Activated CD4-positive, alpha-beta memory T cell treated with anti-CD3 and anti-CD28 coated beads, Interleukin-2, amount 10 ng/mL, durations not matched to agents 7 days and 5 days (primary cell): ENCODE data around the gene FNBP1L. TPM values are rescaled to one million over a fixed set of nuclear protein-coding genes. Genes with fewer than 3 reads are reported as not detected.
"Not testable (repeated sequence)": the region's sequence is repeated elsewhere in the genome, so short reads cannot be mapped to it uniquely, and the experiment has no call there.

ENCODE experiments used
- CTCF ChIA-PET: fragments of 350-600 bp; sonication (Branson Sonifier 250); formaldehyde crosslinking; loops from one replicate; lab custom pipeline; 2021; ENCODE audit warnings: antibody characterized with exemption, inconsistent platforms; lab: Charles Lee
- POLR2A ChIA-PET: fragments of 350-600 bp; sonication (Branson Sonifier 250); formaldehyde crosslinking; loops from one replicate; lab custom pipeline; 2021; ENCODE audit warnings: antibody characterized with exemption; lab: Charles Lee
- DNase-seq: peaks from one replicate; pipeline ENCODE4 v3.0.0-alpha.2; 2020
- H3K27ac Mint-ChIP-seq: one replicate; pipeline ENCODE4 v1.8.0; 2021; ENCODE audit warnings: mild to moderate bottlenecking, mixed read lengths
- H3K27me3 Mint-ChIP-seq: one replicate; pipeline ENCODE4 v1.8.0; 2021; ENCODE audit warnings: mixed read lengths
- H3K36me3 Mint-ChIP-seq: one replicate; pipeline ENCODE4 v1.8.0; 2021; ENCODE audit warnings: low read depth, mixed read lengths
- H3K4me1 Mint-ChIP-seq: one replicate; pipeline ENCODE4 v1.8.0; 2021; ENCODE audit warnings: mixed read lengths
- H3K4me3 Mint-ChIP-seq: one replicate; pipeline ENCODE4 v1.8.0; 2021; ENCODE audit warnings: mild to moderate bottlenecking, mixed read lengths
- H3K9me3 Mint-ChIP-seq: one replicate; pipeline ENCODE4 v1.8.0; 2021; ENCODE audit warnings: mixed read lengths
- total RNA-seq, 2 experiments: library from RNA; stranded (reverse); gene quantifications; one replicate each; pipeline ENCODE4 v1.2.3, GENCODE V29; 2021

FNBP1L gene
- total RNA-seq, 2 experiments from 2014 or later: 0.15 to 0.30 TPM

GRCh38 chr1:93474321-93474720 is 26.4 kb downstream of the FNBP1L start:
- Mint-ChIP-seq H3K9me3 (peaks cover 15% of the 10 kb centered on the region), H3K27ac (no peak overlapping the region), H3K4me3 (no peak overlapping the region), H3K36me3 (peaks cover 4% of the 10 kb centered on the region), H3K4me1 (no peaks in the 10 kb centered on the region), H3K27me3 (peaks cover 17% of the 10 kb centered on the region)
- POLR2A ChIA-PET: no interaction called here
- no peak for DNase-seq
- CTCF ChIA-PET: interaction anchor here (0.7 to 1.8 kb wide), 2 partner anchors 169 to 340 kb away, joined by 4 read pairs; no protein-coding TSS in a partner anchor

- H3K4me3 Mint-ChIP-seq: no peak overlapping the region
- POLR2A ChIA-PET: no interaction called here
Observed at GRCh38 chr1:93475681-93476080, 27.8 kb downstream of the FNBP1L start.

GRCh38 chr1:93479133-93479745 is 31.3 kb downstream of the FNBP1L start:
- CTCF ChIA-PET, DNase-seq, H3K4me3 Mint-ChIP-seq, H3K4me1 Mint-ChIP-seq, H3K27ac Mint-ChIP-seq, H3K36me3 Mint-ChIP-seq, POLR2A ChIA-PET: not testable (repeated sequence)
- Mint-ChIP-seq H3K9me3 (peaks cover 21% of the 10 kb centered on the region), H3K27me3 (peaks cover 17% of the 10 kb centered on the region)

More at GRCh38 chr1:93475681-93476080, 27.8 kb downstream of the FNBP1L start:
- peaks cover 8% of the 10 kb centered on the region for H3K36me3 Mint-ChIP-seq
- H3K27ac Mint-ChIP-seq: no peak overlapping the region
- H3K27me3 Mint-ChIP-seq: peaks cover 17% of the 10 kb centered on the region
- CTCF ChIA-PET: interaction anchor here (1.8 kb wide), 1 partner anchor 171 kb away, joined by 4 read pairs; no protein-coding TSS in a partner anchor
- no peaks in the 10 kb centered on the region for H3K4me1 Mint-ChIP-seq
- H3K9me3 Mint-ChIP-seq: peaks cover 21% of the 10 kb centered on the region
- DNase-seq: no peak

- H3K27ac Mint-ChIP-seq, H3K4me3 Mint-ChIP-seq, POLR2A ChIA-PET, H3K27me3 Mint-ChIP-seq, DNase-seq, CTCF ChIA-PET, H3K4me1 Mint-ChIP-seq, H3K36me3 Mint-ChIP-seq: not testable (repeated sequence)
- peaks cover 19% of the 10 kb centered on the region for H3K9me3 Mint-ChIP-seq
Observed at GRCh38 chr1:93481899-93482298, 34.0 kb downstream of the FNBP1L start.

GRCh38 chr1:93483200-93483599 is 35.3 kb downstream of the FNBP1L start:
- Mint-ChIP-seq H3K27ac (no peak overlapping the region), H3K27me3 (peaks cover 7% of the 10 kb centered on the region), H3K9me3 (peaks cover 16% of the 10 kb centered on the region), H3K36me3 (peaks cover 8% of the 10 kb centered on the region), H3K4me3 (no peak overlapping the region), H3K4me1 (no peaks in the 10 kb centered on the region)
- ChIA-PET CTCF (no interaction called here), POLR2A (no interaction called here)
- DNase-seq: no peak

- POLR2A ChIA-PET: no interaction called here
- H3K27me3 Mint-ChIP-seq: peaks cover 5% of the 10 kb centered on the region
- H3K4me1 Mint-ChIP-seq: no peaks in the 10 kb centered on the region
- CTCF ChIA-PET: no interaction called here
- peaks cover 12% of the 10 kb centered on the region for H3K9me3 Mint-ChIP-seq
- H3K36me3 Mint-ChIP-seq: peaks cover 4% of the 10 kb centered on the region
- no peak for DNase-seq
- H3K4me3 Mint-ChIP-seq: no peak overlapping the region
- H3K27ac Mint-ChIP-seq: no peak overlapping the region
Observed at GRCh38 chr1:93483606-93484005, 35.7 kb downstream of the FNBP1L start.

GRCh38 chr1:93488207-93488606 is 40.3 kb downstream of the FNBP1L start:
- Mint-ChIP-seq H3K4me1 (no peaks in the 10 kb centered on the region), H3K27me3 (peaks cover 11% of the 10 kb centered on the region), H3K9me3 (no peaks in the 10 kb centered on the region), H3K4me3 (no peak overlapping the region), H3K27ac (no peak overlapping the region), H3K36me3 (no peaks in the 10 kb centered on the region)
- CTCF ChIA-PET: interaction anchor here (0.6 kb wide), 1 partner anchor 203 kb away, joined by 3 read pairs; no protein-coding TSS in a partner anchor
- no peak for DNase-seq
- POLR2A ChIA-PET: no interaction called here

- no peaks in the 10 kb centered on the region for H3K36me3 Mint-ChIP-seq
- no peak overlapping the region for H3K27ac Mint-ChIP-seq
- H3K4me1 Mint-ChIP-seq: no peaks in the 10 kb centered on the region
- no peak overlapping the region for H3K4me3 Mint-ChIP-seq
- H3K27me3 Mint-ChIP-seq: peaks cover 13% of the 10 kb centered on the region
- no peak for DNase-seq
- ChIA-PET POLR2A (interaction anchor here (1.0 kb wide), 1 partner anchor 358 kb away, joined by 3 read pairs; no protein-coding TSS in a partner anchor), CTCF (no interaction called here)
- no peaks in the 10 kb centered on the region for H3K9me3 Mint-ChIP-seq
Observed at GRCh38 chr1:93489756-93490155, 41.8 kb downstream of the FNBP1L start.

GRCh38 chr1:93490357-93490756 is 42.4 kb downstream of the FNBP1L start:
- Mint-ChIP-seq H3K4me3 (no peak overlapping the region), H3K9me3 (no peaks in the 10 kb centered on the region)

GRCh38 chr1:93495911-93496310 is 48.0 kb downstream of the FNBP1L start:
- no peak for DNase-seq
- Mint-ChIP-seq H3K9me3 (no peaks in the 10 kb centered on the region), H3K4me3 (no peak overlapping the region), H3K27ac (no peak overlapping the region), H3K27me3 (peaks cover 11% of the 10 kb centered on the region), H3K4me1 (no peaks in the 10 kb centered on the region), H3K36me3 (no peaks in the 10 kb centered on the region)
- ChIA-PET CTCF (no interaction called here), POLR2A (no interaction called here)

More at GRCh38 chr1:93490357-93490756, 42.4 kb downstream of the FNBP1L start:
- DNase-seq: no peak
- Mint-ChIP-seq H3K4me1 (no peaks in the 10 kb centered on the region), H3K36me3 (no peaks in the 10 kb centered on the region), H3K27me3 (peaks cover 13% of the 10 kb centered on the region), H3K27ac (no peak overlapping the region)
- POLR2A ChIA-PET: interaction anchor here (0.6 kb wide), 1 partner anchor 90 kb away, joined by 3 read pairs; no protein-coding TSS in a partner anchor
- CTCF ChIA-PET: no interaction called here

GRCh38 chr1:93496520-93496919 is 48.6 kb downstream of the FNBP1L start:
- Mint-ChIP-seq H3K27ac (no peak overlapping the region), H3K9me3 (no peaks in the 10 kb centered on the region), H3K36me3 (no peaks in the 10 kb centered on the region), H3K4me1 (no peaks in the 10 kb centered on the region), H3K27me3 (peaks cover 11% of the 10 kb centered on the region), H3K4me3 (no peak overlapping the region)
- ChIA-PET CTCF (no interaction called here), POLR2A (no interaction called here)
- no peak for DNase-seq

GRCh38 chr1:93499075-93499474 is 51.2 kb downstream of the FNBP1L start:
- POLR2A ChIA-PET: no interaction called here
- Mint-ChIP-seq H3K27me3 (peaks cover 15% of the 10 kb centered on the region), H3K36me3 (no peaks in the 10 kb centered on the region), H3K4me1 (no peaks in the 10 kb centered on the region), H3K4me3 (no peak overlapping the region), H3K9me3 (no peaks in the 10 kb centered on the region), H3K27ac (no peak overlapping the region)
- CTCF ChIA-PET: no interaction called here
- DNase-seq: no peak

- CTCF ChIA-PET: no interaction called here
- H3K27me3 Mint-ChIP-seq: peaks cover 20% of the 10 kb centered on the region
- no peaks in the 10 kb centered on the region for H3K4me1 Mint-ChIP-seq
- no peak overlapping the region for H3K27ac Mint-ChIP-seq
- no peak overlapping the region for H3K4me3 Mint-ChIP-seq
- no peak for DNase-seq
- no peaks in the 10 kb centered on the region for H3K9me3 Mint-ChIP-seq
- H3K36me3 Mint-ChIP-seq: no peaks in the 10 kb centered on the region
- POLR2A ChIA-PET: no interaction called here
Observed at GRCh38 chr1:93499533-93499932, 51.6 kb downstream of the FNBP1L start.

- CTCF ChIA-PET: no interaction called here
- Mint-ChIP-seq H3K27me3 (peaks cover 18% of the 10 kb centered on the region), H3K9me3 (no peaks in the 10 kb centered on the region), H3K4me3 (no peak overlapping the region), H3K36me3 (no peaks in the 10 kb centered on the region), H3K4me1 (no peaks in the 10 kb centered on the region), H3K27ac (no peak overlapping the region)
- POLR2A ChIA-PET: no interaction called here
- no peak for DNase-seq
Observed at GRCh38 chr1:93500275-93500674, 52.4 kb downstream of the FNBP1L start.
